H1 (cell line): Measurements from ENCODE around the gene IL9R. TPM values are rescaled to one million over a fixed set of nuclear protein-coding genes. Genes with fewer than 3 reads are reported as not detected.

Experiments
- CTCF ChIA-PET: fragments of 300-600 bp; sonication (Branson Sonifier 250); formaldehyde crosslinking; loops from one replicate; lab custom pipeline; 2021; ENCODE audit not compliant: partially characterized antibody; lab: Charles Lee
- POLR2A ChIA-PET: fragments of 300-600 bp; sonication (Branson Sonifier 250); formaldehyde crosslinking; loops from one replicate; lab custom pipeline; 2021; ENCODE audit warnings: inconsistent platforms; ENCODE audit not compliant: partially characterized antibody; lab: Charles Lee
- DNase-seq, 2 experiments: peaks; one replicate each; pipeline versions ENCODE4 v3.0.0 to v3.0.0-alpha.2; 2010 to 2022; ENCODE audit warnings: low spot score in 2 of 2, low read depth in 1 of 2, mixed read lengths in 1 of 2
- FAIRE-seq: peaks from 2 replicates; lab custom pipeline; 2011; peaks lifted over from hg19 to GRCh38; lab: Jason Lieb, UNC
- H2AFZ ChIP-seq: 2 replicates; pipeline ENCODE4 v1.8.1; 2012; ENCODE audit warnings: low read length, inconsistent platforms
- H2AK5ac ChIP-seq: 2 replicates; pipeline ENCODE4 v1.6.1; 2013; ENCODE audit warnings: low read depth, low read length
- H2BK120ac ChIP-seq: replicated peaks from 2 replicates; pipeline ENCODE3; 2013; ENCODE audit warnings: low read depth, low read length, inconsistent platforms
- H2BK12ac ChIP-seq: 2 replicates; pipeline ENCODE4 v1.6.1; 2013; ENCODE audit warnings: low read depth, low read length
- H2BK15ac ChIP-seq: 2 replicates; pipeline ENCODE4 v1.6.1; 2013; ENCODE audit warnings: low read length
- H2BK20ac ChIP-seq: 2 replicates; pipeline ENCODE4 v1.6.1; 2013; ENCODE audit warnings: low read length
- H2BK5ac ChIP-seq: 2 replicates; pipeline ENCODE4 v1.6.1; 2013; ENCODE audit warnings: low read depth, low read length
- H3K14ac ChIP-seq: 2 replicates; pipeline ENCODE4 v1.6.1; 2013; ENCODE audit warnings: inconsistent platforms; ENCODE audit not compliant: insufficient read length
- H3K18ac ChIP-seq: 2 replicates; pipeline ENCODE4 v1.6.1; 2013; ENCODE audit warnings: low read length; ENCODE audit errors: extremely low read depth
- H3K23ac ChIP-seq: 2 replicates; pipeline ENCODE4 v1.6.1; 2013; ENCODE audit warnings: inconsistent platforms; ENCODE audit not compliant: insufficient read length
- H3K23me2 ChIP-seq: 2 replicates; pipeline ENCODE4 v1.6.1; 2013; ENCODE audit warnings: low read depth, low read length
- H3K27ac ChIP-seq: 2 replicates; pipeline ENCODE4 v1.6.1; 2011; ENCODE audit warnings: low read depth, low read length, inconsistent platforms
- H3K27me3 ChIP-seq, 4 experiments: replicated peaks in 1 of 4; 1 replicate in 1 of 4; 2 replicates in 3 of 4; pipeline versions ENCODE4 v1.6.1 to v1.8.1; 2011 to 2013; ENCODE audit warnings: low read length in 3 of 4, mild to moderate bottlenecking in 3 of 4, inconsistent platforms in 2 of 4, mixed read lengths in 2 of 4, moderate library complexity in 1 of 4; ENCODE audit not compliant: control insufficient read depth in 3 of 4, insufficient read depth in 3 of 4; ENCODE audit errors: extremely low read depth in 1 of 4
- H3K36me3 ChIP-seq, 4 experiments: 2 replicates each; pipeline versions ENCODE4 v1.6.1 to v1.8.1; 2011 to 2013; ENCODE audit warnings: mild to moderate bottlenecking in 4 of 4, low read length in 3 of 4, moderate library complexity in 2 of 4, control low read depth in 1 of 4, inconsistent platforms in 1 of 4; ENCODE audit not compliant: insufficient read depth in 4 of 4, control insufficient read depth in 2 of 4
- H3K4ac ChIP-seq: replicated peaks from 2 replicates; pipeline ENCODE3; 2013; ENCODE audit warnings: low read length, low read depth, mixed read lengths, inconsistent platforms; ENCODE audit not compliant: insufficient read length
- H3K4me1 ChIP-seq, 4 experiments: replicated peaks in 1 of 4; 1 replicate in 1 of 4; 2 replicates in 3 of 4; pipeline versions ENCODE4 v1.6.1 to v1.8.1; 2011 to 2013; ENCODE audit warnings: low read length in 3 of 4, inconsistent platforms in 2 of 4, mixed read lengths in 1 of 4; ENCODE audit not compliant: insufficient read depth in 4 of 4, control insufficient read depth in 3 of 4
- H3K4me2 ChIP-seq, 2 experiments: 2 replicates each; pipeline versions ENCODE4 v1.6.1 to v1.8.1; 2011 to 2013; ENCODE audit warnings: low read depth in 2 of 2, low read length in 2 of 2, control low read depth in 1 of 2, inconsistent platforms in 1 of 2, mild to moderate bottlenecking in 1 of 2; ENCODE audit not compliant: insufficient read depth in 1 of 2
- H3K4me3 ChIP-seq, 4 experiments: fragments of 200-600, 300-600 bp in 1 of 4; sonication (generic), shearing (Covaris generic), sonication (Bioruptor Twin) in 1 of 4; 2 replicates each; pipeline versions ENCODE4 v1.5.1 to v1.8.1; 2011 to 2016; ENCODE audit warnings: low read length in 4 of 4, low read depth in 3 of 4, control low read depth in 2 of 4, inconsistent platforms in 2 of 4, mild to moderate bottlenecking in 2 of 4, mixed read lengths in 1 of 4, moderate library complexity in 1 of 4; ENCODE audit not compliant: insufficient read depth in 2 of 4; ENCODE audit errors: extremely low read depth in 1 of 4
- H3K56ac ChIP-seq: replicated peaks from 2 replicates; pipeline ENCODE3; 2013; ENCODE audit warnings: low read depth, mild to moderate bottlenecking, mixed read lengths, low read length, inconsistent platforms; ENCODE audit not compliant: insufficient read length
- H3K79me1 ChIP-seq: 2 replicates; pipeline ENCODE4 v1.6.1; 2013; ENCODE audit warnings: low read depth, low read length, control low read depth
- H3K79me2 ChIP-seq, 2 experiments: 2 replicates each; pipeline versions ENCODE4 v1.6.1 to v1.8.1; 2012 to 2013; ENCODE audit warnings: low read length in 2 of 2, mild to moderate bottlenecking in 2 of 2, inconsistent platforms in 1 of 2; ENCODE audit not compliant: insufficient read depth in 2 of 2, control insufficient read depth in 1 of 2
- H3K9ac ChIP-seq, 4 experiments: replicated peaks in 1 of 4; 1 replicate in 1 of 4; 2 replicates in 3 of 4; pipeline versions ENCODE4 v1.6.1 to v1.8.1; 2011 to 2013; ENCODE audit warnings: low read depth in 3 of 4, low read length in 3 of 4, control low read depth in 2 of 4, mild to moderate bottlenecking in 2 of 4, moderate library complexity in 2 of 4, inconsistent platforms in 1 of 4; ENCODE audit errors: extremely low read depth in 1 of 4
- H3K9me3 ChIP-seq, 2 experiments: 2 replicates each; pipeline versions ENCODE4 v1.6.1 to v1.8.1; 2012 to 2013; ENCODE audit warnings: mild to moderate bottlenecking in 2 of 2, moderate library complexity in 2 of 2, control low read depth in 1 of 2, inconsistent platforms in 1 of 2, low read depth in 1 of 2, low read length in 1 of 2, mixed read lengths in 1 of 2; ENCODE audit not compliant: insufficient read depth in 2 of 2
- H4K20me1 ChIP-seq, 2 experiments: replicated peaks in 1 of 2; 2 replicates each; pipeline versions ENCODE3 to v1.8.1; 2011 to 2013; ENCODE audit warnings: inconsistent platforms in 2 of 2, low read length in 2 of 2, mild to moderate bottlenecking in 1 of 2; ENCODE audit not compliant: insufficient read depth in 2 of 2, control insufficient read depth in 1 of 2
- H4K5ac ChIP-seq: 2 replicates; pipeline ENCODE4 v1.6.1; 2013; ENCODE audit warnings: low read length, low read depth, mixed read lengths, inconsistent platforms; ENCODE audit not compliant: insufficient read length
- H4K8ac ChIP-seq: 2 replicates; pipeline ENCODE4 v1.8.0; 2013; ENCODE audit warnings: mild to moderate bottlenecking, moderate library complexity, low read length, inconsistent platforms; ENCODE audit not compliant: insufficient read depth; ENCODE audit errors: extremely low read depth
- H4K91ac ChIP-seq: replicated peaks from 2 replicates; pipeline ENCODE3; 2013; ENCODE audit warnings: low read length, mixed read lengths, inconsistent platforms; ENCODE audit not compliant: insufficient read length
- ASH2L ChIP-seq: fragments of 200-600, 300-600 bp; sonication (generic); IDR thresholded peaks from one replicate; pipeline ENCODE4 v1.7.1; 2017; ENCODE audit warnings: low read length
- CHD2 ChIP-seq: IDR thresholded peaks from 2 replicates; pipeline ENCODE4 v1.6.1; 2012; ENCODE audit warnings: low read length, improper control_type of control experiment
- RBBP5 ChIP-seq: IDR thresholded peaks from 2 replicates; pipeline ENCODE4 v1.7.1; 2012; ENCODE audit warnings: low read depth, mild to moderate bottlenecking, inconsistent platforms, low read length, moderate library complexity, borderline replicate concordance
- SIN3A ChIP-seq, 2 experiments: IDR thresholded peaks in 1 of 2; conservative IDR thresholded peaks in 1 of 2; 2 replicates each; pipeline ENCODE4 v1.6.1; 2011 to 2012; ENCODE audit warnings: low read length in 2 of 2, improper control_type of control experiment in 1 of 2, low read depth in 1 of 2, mild to moderate bottlenecking in 1 of 2
- TEAD4 ChIP-seq: IDR thresholded peaks from 2 replicates; pipeline ENCODE4 v1.6.1; 2012; ENCODE audit warnings: low read depth, low read length, inconsistent platforms, mixed read lengths
- USF2 ChIP-seq: IDR thresholded peaks from 2 replicates; pipeline ENCODE4 v1.6.1; 2011; ENCODE audit warnings: low read length, improper control_type of control experiment
- YY1 ChIP-seq: IDR thresholded peaks from 2 replicates; pipeline ENCODE4 v1.6.1; 2011; ENCODE audit warnings: low read depth, mild to moderate bottlenecking, low read length
- WGBS, 2 experiments: shearing (Covaris generic) in 1 of 2; methylation state at CpG; one replicate each; pipeline versions ENCODE4 v1.1.6 to v1.1.7; 2013 to 2015; ENCODE audit warnings: low lambda C conversion rate in 2 of 2, mixed read lengths in 2 of 2, inconsistent platforms in 1 of 2, low coverage in 1 of 2, missing lambda C conversion rate in 1 of 2; ENCODE audit not compliant: insufficient replicate concordance in 2 of 2, insufficient coverage in 1 of 2, insufficient read length in 1 of 2; ENCODE audit errors: extremely low coverage in 1 of 2, missing lambda C conversion rate in 1 of 2; 5-methylcytosine and 5-hydroxymethylcytosine counted together
- polyA plus RNA-seq, 7 experiments: library from polyadenylated mRNA; depleted of rRNA in 3 of 7; stranded (reverse) in 5 of 7; unstranded in 2 of 7; fragments of >200 nt in 5 of 7; fragments of 200-250 nt in 2 of 7; gene quantifications; 1 replicate in 5 of 7; 2 replicates in 1 of 7; 4 replicates in 1 of 7; pipeline versions ENCODE4 v1.2.1 to v1.2.3, GENCODE V29; 2011 to 2013; ENCODE audit warnings: missing spikeins in 2 of 7, mixed read lengths in 2 of 7
- total RNA-seq: library from RNA; stranded (reverse); fragmentation: NEBNext Ultra II Directional; extraction: Animal tissue kit (Norgen Biotek cat#: 25700); gene quantifications from 2 replicates; pipeline ENCODE4 v1.2.1, GENCODE V29; 2021
- TF ChIP-seq, protein P1 (sequence below): IDR thresholded peaks from 2 replicates; pipeline ENCODE4 v1.6.1; 2012; ENCODE audit warnings: inconsistent platforms

Gene IL9R
- total and polyA plus RNA-seq, 2 of the 8 experiments (the other 6 are each of a cell fraction or from before 2014, with no cell fraction given): 0.14 to 0.28 TPM

DNA sequence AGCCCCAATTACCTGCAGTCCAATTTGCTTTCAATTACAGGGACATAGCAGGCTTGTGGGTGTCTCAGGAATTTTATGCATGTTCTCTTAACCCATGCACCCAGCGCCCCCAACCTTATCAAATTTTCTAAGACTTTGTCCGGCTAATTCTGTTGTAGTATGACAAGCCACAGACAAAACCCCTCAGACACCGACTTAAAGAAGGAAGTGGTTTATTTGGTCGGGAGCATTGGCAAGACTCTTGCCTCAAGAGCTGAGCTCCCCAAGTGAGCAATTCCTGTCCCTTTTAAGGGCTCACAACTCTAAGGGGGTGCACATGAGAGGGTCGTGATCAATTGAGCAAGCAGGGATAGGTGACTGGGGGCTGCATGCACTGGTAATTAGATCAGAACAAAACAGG, 28.7 kb upstream of the IL9R start:
- no peak overlapping the region for H3K23ac ChIP-seq
- no peak overlapping the region for H3K4me3 ChIP-seq
- H3K79me1 ChIP-seq: no peaks in the 10 kb centered on the region
- H2BK15ac ChIP-seq: no peak overlapping the region
- H4K8ac ChIP-seq: no peak overlapping the region
- H2BK120ac ChIP-seq: no peak overlapping the region
- H4K91ac ChIP-seq: no peak overlapping the region
- no peak overlapping the region for H3K4ac ChIP-seq
- FAIRE-seq (no peak), DNase-seq (no peak)
- ChIA-PET CTCF (no interaction called here), POLR2A (no interaction called here)
- no peak overlapping the region for H2AFZ ChIP-seq
- no peaks in the 10 kb centered on the region for H3K27me3 ChIP-seq
- no peak overlapping the region for H2AK5ac ChIP-seq
- H3K27ac ChIP-seq: no peak overlapping the region
- H3K14ac ChIP-seq: no peak overlapping the region
- H2BK20ac ChIP-seq: no peak overlapping the region
- WGBS, 2 experiments: 50% methylated on average over 5 of the region's 5 CpGs; no CpG with 5 or more reads in 1 of the 2 experiments
- no peaks in the 10 kb centered on the region for H3K23me2 ChIP-seq
- TF ChIP-seq RBBP5 (no peak), USF2 (no peak), ASH2L (no peak), SIN3A (conservative IDR thresholded peaks at IDR 0.05 in 1 of 2, IDR thresholded peaks at IDR 0.05 in 1 of 2; ENCODE audit: low read depth in 1 of 2, low read length in 2 of 2) (no peak), CHD2 (no peak), YY1 (no peak), TEAD4 (no peak)
- TF ChIP-seq, protein P1, sequence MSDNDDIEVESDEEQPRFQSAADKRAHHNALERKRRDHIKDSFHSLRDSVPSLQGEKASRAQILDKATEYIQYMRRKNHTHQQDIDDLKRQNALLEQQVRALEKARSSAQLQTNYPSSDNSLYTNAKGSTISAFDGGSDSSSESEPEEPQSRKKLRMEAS: no peak
- H2BK12ac ChIP-seq: no peak overlapping the region
- no peak overlapping the region for H2BK5ac ChIP-seq
- H3K56ac ChIP-seq: no peak overlapping the region
- no peaks in the 10 kb centered on the region for H4K20me1 ChIP-seq
- no peaks in the 10 kb centered on the region for H3K4me1 ChIP-seq
- H3K36me3 ChIP-seq: no peaks in the 10 kb centered on the region
- no peak overlapping the region for H3K18ac ChIP-seq
- peaks cover 14 to 41% of the 10 kb centered on the region in 2 experiments; a peak in 2 of 4 replicates for H3K9me3 ChIP-seq
- no peak overlapping the region for H3K4me2 ChIP-seq
- no peaks in the 10 kb centered on the region for H3K79me2 ChIP-seq
- no peak overlapping the region for H3K9ac ChIP-seq
- no peak overlapping the region for H4K5ac ChIP-seq
